ENCODE data around the gene ALG9. TPM values are rescaled to one million over a fixed set of nuclear protein-coding genes. Genes with fewer than 3 reads are reported as not detected.
A peak's percentile ranks its signal among the peaks of the same experiment; 100 is the strongest.

Gene ALG9
- total RNA-seq, 1 experiment from 2014 or later = 41.2 TPM

GRCh38 chr11:111835665-111836064, 35.7 kb downstream of the ALG9 start:
- DNase-seq (ENCODE audit: low read depth) = no peak

GRCh38 chr11:111834432-111835163, 36.8 kb downstream of the ALG9 start:
- no peak for DNase-seq (ENCODE audit: low read depth)

GRCh38 chr11:111833524-111833923, 37.9 kb downstream of the ALG9 start:
- peak; percentile 39 for DNase-seq (ENCODE audit: low read depth)

DNA sequence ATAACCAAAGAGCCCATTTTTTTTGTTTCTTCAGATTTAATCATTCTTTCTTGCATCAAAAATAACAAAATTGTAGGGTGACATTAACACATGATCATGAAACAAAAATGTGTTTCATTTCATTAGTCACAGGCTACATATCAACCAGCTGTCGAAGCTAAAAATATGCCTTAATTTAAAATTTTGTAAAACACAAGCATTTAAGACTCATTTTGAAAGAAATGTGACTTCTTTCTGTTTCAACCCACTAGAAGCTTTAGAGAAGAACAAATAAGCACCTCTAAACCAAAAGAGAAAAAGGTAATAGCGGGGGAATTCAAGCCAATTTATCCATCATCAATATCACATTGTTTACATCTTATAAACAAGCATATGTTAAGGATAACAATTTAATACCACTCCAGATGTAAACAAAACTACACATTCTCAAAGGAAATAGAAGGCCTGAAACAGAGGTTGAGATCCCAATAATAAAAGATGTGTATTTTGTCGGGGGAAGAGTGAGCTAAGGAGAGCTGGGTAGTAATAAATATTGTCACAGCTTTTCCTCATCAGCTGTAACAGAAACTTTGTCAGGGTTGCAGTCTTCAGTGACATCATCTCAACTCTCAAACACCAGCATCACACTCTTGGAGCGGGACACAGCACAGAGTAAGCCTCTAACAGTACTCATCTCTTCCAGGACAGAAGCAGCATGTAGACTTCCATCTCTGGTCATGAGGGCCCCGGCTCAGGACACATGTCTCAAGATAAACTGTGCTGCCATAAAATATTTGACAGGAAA, 42.0 kb downstream of the ALG9 start:
- DNase-seq (ENCODE audit: low read depth) = peak; percentile 57

DNA sequence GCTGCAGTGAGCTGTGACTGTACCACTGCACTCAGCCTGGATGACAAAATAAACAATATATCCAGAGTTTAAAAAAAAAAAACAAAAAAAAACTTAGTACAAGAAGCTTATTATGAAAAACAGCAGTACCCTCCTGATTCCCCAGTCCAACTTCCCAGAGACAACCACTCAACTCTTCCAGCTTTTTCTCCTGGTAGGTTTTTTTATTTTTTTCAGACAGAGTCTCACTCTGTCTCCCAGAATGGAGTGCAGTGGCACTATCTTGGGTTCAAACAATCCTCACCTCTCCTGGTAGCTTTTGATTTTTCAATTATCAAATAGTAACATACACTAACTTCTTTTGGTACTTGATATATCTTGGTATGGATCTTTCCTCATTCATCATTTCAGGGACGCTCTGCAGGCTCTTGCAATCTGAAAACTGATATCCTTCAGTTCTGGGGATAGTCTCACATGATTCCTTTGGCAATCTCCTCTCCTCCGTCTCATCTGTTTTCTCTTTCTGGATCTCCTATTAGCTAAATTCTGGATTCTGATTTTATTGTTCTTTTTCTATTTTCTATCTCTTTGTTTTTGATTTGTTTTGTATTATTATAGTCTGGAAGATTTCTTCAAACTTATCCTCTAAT, 44.9 kb downstream of the ALG9 start:
- no peak for DNase-seq (ENCODE audit: low read depth)

GRCh38 chr11:111823629-111824028, 47.8 kb downstream of the ALG9 start:
- no peak for DNase-seq (ENCODE audit: low read depth)

GRCh38 chr11:111823131-111823530, 48.2 kb downstream of the ALG9 start:
- DNase-seq (ENCODE audit: low read depth) = no peak

- no peak for DNase-seq (ENCODE audit: low read depth)
These were observed 51.5 kb downstream of the ALG9 start for GRCh38 chr11:111819829-111820237.

DNA sequence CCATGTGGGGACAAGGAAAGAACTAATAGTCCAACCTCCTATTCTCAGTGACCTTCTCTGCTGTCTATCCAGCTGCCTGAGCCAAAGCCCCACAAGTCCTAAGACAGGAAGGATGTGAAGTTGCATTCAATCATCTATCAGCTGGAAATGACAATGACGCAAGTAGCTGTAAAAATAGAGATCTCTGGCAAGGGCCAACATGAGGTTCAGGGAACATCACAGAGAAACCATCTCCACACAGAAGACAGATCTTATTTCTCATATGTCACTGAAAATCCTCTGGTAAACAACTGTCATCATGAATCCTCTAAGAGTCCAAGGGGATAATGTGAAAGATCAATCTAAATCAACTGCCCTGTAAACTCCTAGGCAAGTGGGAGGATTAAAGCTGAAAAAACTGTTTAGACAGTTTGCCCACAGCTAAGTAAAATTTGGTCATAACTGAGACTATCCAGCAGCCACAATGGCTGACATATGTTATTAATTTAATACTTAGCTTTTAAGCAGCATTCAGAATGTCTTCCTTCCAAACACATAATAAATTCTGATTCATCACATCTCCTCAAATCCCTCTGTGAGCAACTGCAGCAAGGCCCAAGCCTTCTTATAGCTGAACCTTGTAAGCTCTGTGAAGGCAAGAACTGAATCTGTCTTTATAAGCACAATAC, 52.1 kb downstream of the ALG9 start:
- DNase-seq (ENCODE audit: low read depth) = no peak

GRCh38 chr11:111815489-111815888, 55.9 kb downstream of the ALG9 start:
- no peak for DNase-seq (ENCODE audit: low read depth)

GRCh38 chr11:111814557-111815320, 56.6 kb downstream of the ALG9 start:
- DNase-seq (ENCODE audit: low read depth) = no peak

DNA sequence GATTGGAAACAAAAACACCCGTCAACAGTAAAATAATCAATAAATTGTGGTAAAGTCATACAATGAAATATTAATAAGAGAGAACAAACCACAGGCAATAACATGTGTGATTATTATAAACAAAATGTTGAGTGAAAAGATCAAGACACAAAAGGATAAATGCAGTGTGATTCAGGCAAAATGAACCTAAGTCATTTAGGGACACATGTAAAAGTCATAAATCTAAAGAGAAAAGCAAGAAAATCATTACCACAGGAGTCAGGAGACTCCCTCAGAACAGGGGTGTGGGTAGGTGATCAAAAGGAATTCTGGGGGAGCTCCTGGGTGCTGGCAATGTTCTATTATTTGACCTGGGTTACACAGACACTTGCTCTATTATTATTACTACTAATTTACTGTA, 57.3 kb downstream of the ALG9 start:
- no peak for DNase-seq (ENCODE audit: low read depth)

- DNase-seq (ENCODE audit: low read depth) = no peak
These were observed 59.2 kb downstream of the ALG9 start for GRCh38 chr11:111812211-111812610.

- no peak for DNase-seq (ENCODE audit: low read depth)
These were observed 59.9 kb downstream of the ALG9 start for GRCh38 chr11:111811445-111811844.

GRCh38 chr11:111808834-111809233, 62.5 kb downstream of the ALG9 start:
- DNase-seq (ENCODE audit: low read depth) = no peak

DNA sequence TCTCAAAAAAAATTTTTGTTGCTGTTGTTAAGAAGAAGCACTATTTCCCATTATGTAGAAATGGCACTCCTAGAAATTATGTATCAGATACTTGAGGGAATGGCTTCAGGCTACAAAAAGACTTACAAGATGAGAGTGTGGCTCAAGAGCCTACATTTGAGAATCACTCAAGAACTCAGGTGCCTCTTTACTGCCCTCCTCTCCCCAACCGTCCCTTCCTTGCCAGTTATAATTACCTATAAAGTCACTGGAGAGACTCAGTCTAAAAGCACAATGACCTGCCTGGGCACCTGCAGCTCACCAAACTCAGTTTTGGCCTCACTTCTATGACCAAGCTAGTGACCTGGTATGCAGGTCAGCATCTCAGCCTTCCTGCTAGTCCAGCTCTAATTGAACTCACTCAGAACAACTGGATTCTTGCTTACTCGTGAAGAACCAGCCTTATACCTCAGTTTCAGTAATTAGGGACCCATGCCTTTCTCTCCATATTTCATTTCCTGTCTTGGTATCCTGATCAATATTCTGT, 63.3 kb downstream of the ALG9 start:
- no peak for DNase-seq (ENCODE audit: low read depth)

DNA sequence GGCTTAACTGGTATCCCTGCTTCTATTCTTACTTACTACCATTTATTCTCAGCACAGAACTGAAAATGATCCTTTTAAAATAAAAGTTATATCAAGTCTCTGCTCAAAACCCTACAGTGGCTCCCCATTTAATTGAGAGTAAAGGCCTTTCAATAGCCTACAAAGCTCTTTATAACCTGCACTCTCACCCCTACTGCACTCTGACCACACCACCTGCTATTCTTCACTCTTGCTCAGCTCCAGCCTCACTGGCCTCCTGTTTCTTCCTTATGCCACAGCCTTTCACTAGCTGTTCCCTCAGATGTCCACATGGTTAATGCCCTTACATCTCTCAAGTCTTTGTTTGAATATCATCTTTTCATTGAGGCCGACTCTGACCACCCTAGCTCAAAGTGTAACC, 64.3 kb downstream of the ALG9 start:
- no peak for DNase-seq (ENCODE audit: low read depth)

- no peak for DNase-seq (ENCODE audit: low read depth)
These were observed 70.2 kb downstream of the ALG9 start for GRCh38 chr11:111801135-111801534.

DNA sequence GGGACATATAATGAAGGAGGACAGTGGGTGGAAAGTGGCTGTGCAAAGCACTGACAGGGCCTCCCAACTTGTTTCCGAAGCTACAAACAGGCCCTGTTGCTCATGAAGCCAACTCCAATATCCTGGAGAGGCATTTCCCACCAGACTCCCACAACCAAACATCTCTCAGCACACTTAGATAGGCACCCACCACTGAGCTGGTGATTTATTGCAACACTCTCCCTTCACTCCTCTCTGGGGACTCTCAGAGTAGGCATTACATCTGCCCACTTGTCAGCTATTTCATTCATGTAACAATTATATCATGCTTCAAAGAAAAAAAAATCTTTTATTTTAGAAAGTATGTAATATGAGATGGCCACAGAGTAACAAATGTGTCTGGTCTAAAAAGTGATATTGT, 73.1 kb downstream of the ALG9 start:
- DNase-seq (ENCODE audit: low read depth) = no peak

GRCh38 chr11:111797145-111797581, 74.2 kb downstream of the ALG9 start:
- peak; percentile 40 for DNase-seq (ENCODE audit: low read depth)

DNA sequence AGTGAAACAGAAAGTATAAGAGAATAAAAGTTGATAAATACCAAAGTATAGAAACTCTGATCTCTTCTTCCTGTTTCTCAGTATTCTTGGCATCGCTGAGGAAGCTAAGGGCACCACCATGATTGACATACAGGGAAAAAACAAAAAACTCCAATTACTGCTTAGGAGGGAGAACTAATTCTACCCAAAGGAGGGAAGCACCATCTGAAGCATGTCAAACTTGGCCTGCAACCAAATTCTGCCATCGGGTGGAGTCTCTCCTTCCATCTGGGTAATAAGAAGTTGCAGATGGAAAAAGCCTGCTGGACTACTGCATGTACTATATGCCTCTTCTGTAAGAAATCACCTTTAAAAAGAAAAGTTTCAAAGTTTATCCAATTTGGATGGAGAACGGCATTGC, 74.7 kb downstream of the ALG9 start:
- DNase-seq (ENCODE audit: low read depth) = no peak
